ENCODE measurements around the gene ZNF701.
"Not testable (repeated sequence)": the region's sequence is repeated elsewhere in the genome, so short reads cannot be mapped to it uniquely, and the experiment has no call there.

Gene ZNF701

GRCh38 chr19:52566588-52566987 lies 3.5 kb upstream of the ZNF701 start:
- no peak for DNase-seq

GRCh38 chr19:52567921-52568320 lies 2.2 kb upstream of the ZNF701 start:
- no peak for DNase-seq

GRCh38 chr19:52569638-52569999 lies 468 bp upstream of the ZNF701 start:
- peak; percentile 48 for DNase-seq

GRCh38 chr19:52584736-52585440 lies 14.8 kb downstream of the ZNF701 start:
- DNase-seq, result no peak

- DNase-seq, result no peak
Observed at GRCh38 chr19:52585604-52586003, 15.5 kb downstream of the ZNF701 start.

- no peak for DNase-seq
Observed at GRCh38 chr19:52590728-52591127, 20.6 kb downstream of the ZNF701 start.

- DNase-seq, result no peak
Observed at GRCh38 chr19:52592301-52592700, 22.2 kb downstream of the ZNF701 start.

GRCh38 chr19:52593441-52593840 lies 23.4 kb downstream of the ZNF701 start:
- not testable (repeated sequence) for DNase-seq

- no peak for DNase-seq
Observed at GRCh38 chr19:52599241-52599640, 29.2 kb downstream of the ZNF701 start.

GRCh38 chr19:52600639-52601024 lies 30.5 kb downstream of the ZNF701 start:
- DNase-seq, result peak; percentile 46

- DNase-seq, result peak; percentile 85
Observed at GRCh38 chr19:52601025-52601973, 31.2 kb downstream of the ZNF701 start.

GRCh38 chr19:52601974-52602366 lies 31.9 kb downstream of the ZNF701 start:
- DNase-seq, result not testable (repeated sequence)

- DNase-seq, result no peak
Observed at GRCh38 chr19:52602941-52603340, 32.9 kb downstream of the ZNF701 start.

GRCh38 chr19:52603558-52604207 lies 33.6 kb downstream of the ZNF701 start:
- DNase-seq, result no peak

- DNase-seq, result no peak
Observed at GRCh38 chr19:52613299-52613906, 43.3 kb downstream of the ZNF701 start.

GRCh38 chr19:52621376-52621775 lies 51.3 kb downstream of the ZNF701 start:
- DNase-seq, result no peak

GRCh38 chr19:52622261-52622660 lies 52.2 kb downstream of the ZNF701 start:
- DNase-seq, result no peak

- no peak for DNase-seq
Observed at GRCh38 chr19:52626915-52627314, 56.8 kb downstream of the ZNF701 start.

GRCh38 chr19:52627441-52627840 lies 57.4 kb downstream of the ZNF701 start:
- DNase-seq, result not testable (repeated sequence)

GRCh38 chr19:52635786-52636570 lies 65.9 kb downstream of the ZNF701 start:
- DNase-seq, result no peak
